Measurements from ENCODE around the gene C1QTNF9.

- TF ChIP-seq CTCF (IDR thresholded peaks at IDR 0.05) (no peak), POLR2AphosphoS5 (IDR thresholded peaks at IDR 0.05; ENCODE audit: low read depth, low read length) (no peak), REST (IDR thresholded peaks at IDR 0.05; ENCODE audit: insufficient read depth in 1 of 2, low read depth in 2 of 2, low read length in 1 of 2) (no peak)
Observed at GRCh38 chr13:24265453-24265852, 43.9 kb upstream of the C1QTNF9 start.

Measured in Panc1 (cell line).